Stimulated activated CD4-positive, alpha-beta T cell treated with anti-CD3 and anti-CD28 coated beads, Interleukin-15, amount 100 ng/mL, for 1 hour (primary cell): ENCODE data around the gene FBXO30.

ENCODE experiments used
- DNase-seq, 2 donors: peaks; one replicate each; pipeline ENCODE4 v3.0.0-alpha.2; 2020; ENCODE audit warnings: low read depth in 1 of 2, low spot score in 1 of 2

The FBXO30 gene

DNA sequence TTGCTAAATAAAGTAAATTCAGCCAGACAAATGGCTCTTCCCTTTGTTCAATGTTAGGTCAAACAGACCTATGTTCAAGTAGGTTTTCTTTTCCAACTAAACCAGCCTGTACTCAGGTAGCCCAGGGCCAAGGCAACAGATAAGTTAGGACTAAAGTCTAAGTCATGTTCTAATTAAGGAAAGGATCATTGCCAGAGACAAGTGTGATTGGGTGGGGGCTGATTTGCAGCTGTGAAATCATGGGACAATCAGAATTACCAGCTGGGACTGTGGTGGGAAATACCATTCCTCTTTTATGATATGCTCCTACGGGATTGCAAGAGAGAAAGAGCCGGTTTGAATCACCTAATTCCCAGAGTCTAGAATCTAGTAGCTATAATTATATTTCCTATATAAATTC, 4.2 kb upstream of the FBXO30 start:
- no peak for DNase-seq

DNA sequence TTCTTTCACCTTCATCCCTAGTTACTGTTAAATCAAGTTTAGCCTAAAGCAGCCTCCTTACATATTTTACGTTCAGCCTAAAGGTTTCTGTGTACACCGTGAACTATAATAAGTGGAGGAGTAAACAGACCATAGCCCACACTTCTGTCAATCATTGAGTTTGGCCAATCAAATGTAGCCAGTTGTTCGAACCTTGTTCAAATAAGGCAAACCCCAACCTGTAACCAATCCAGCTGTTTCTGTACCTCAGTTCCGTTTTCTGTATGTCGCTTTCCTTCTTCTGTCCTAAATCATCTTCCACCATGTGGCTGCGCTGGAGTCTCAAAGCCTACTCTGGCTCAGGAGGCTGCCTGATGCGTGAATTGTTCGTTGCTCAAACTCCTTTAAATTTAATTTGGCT, 1.8 kb upstream of the FBXO30 start:
- DNase-seq = no peak

DNA sequence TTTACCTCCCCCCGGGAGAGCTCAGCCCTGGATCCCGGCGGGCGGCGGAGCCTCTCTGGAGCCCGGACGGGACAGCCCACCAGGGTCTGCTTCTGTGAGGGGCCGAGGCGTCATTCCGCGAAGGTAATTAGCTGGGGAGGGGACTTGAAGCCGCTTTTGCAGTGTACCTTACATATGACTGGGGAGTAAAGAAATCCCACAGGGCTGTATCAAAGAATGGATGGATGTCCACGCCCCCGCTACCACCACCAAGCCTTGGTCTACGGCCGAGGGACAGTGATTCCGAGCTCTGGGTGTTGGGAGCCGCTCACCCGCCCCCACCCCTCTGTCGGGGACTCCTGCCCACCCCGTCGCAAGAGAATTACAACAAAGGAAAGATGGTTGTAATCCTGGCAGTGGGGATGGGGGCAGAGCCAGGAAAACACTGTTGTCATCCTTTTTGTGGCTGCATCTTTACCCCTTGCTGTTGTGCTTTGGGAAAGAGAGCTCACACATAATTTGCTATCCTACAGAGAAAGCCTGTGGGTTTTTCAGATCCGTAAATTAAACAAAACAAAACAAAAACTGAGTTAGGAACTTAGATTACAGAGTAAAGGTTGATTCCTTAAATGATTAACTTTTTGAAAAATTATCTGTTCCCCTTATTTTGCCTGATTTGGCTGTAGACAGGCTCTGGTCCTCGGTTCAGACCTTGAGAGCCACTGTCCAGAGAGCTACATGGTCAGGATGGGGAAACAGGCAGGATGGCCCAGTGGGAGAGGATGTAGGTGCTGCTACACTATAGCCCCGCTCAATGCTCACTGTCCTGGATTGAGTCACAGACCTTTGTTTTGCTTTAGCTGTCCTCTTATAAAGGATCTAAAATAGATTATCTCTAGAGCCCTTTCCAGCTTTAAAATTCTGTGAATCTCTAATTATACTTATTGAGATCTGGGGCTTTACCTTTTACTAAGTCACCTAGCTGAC, 997 bp upstream of the FBXO30 start:
- no peak for DNase-seq

DNA sequence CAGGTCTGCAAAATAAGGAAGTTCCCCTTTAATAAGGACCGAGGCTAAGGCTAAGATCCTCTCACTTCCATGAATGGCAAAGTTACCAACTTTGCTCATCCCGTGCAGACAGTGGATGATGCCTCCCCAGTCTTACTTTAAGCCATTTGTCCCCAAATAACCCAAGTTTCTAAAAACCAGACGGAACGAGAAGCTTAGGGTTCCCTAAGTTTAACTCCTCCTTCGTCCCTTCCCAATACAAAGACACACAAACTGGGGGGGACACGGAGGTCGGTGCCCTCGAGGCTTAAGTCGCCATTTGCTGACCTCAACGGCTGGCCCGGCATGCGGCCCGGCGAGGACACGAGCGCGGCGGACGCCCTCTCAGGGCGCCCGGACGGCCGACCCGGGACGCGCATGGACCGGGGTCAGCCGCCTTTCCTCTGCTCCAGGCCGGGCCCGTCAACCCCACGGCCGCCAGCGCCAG, 527 bp downstream of the FBXO30 start:
- no peak for DNase-seq

DNA sequence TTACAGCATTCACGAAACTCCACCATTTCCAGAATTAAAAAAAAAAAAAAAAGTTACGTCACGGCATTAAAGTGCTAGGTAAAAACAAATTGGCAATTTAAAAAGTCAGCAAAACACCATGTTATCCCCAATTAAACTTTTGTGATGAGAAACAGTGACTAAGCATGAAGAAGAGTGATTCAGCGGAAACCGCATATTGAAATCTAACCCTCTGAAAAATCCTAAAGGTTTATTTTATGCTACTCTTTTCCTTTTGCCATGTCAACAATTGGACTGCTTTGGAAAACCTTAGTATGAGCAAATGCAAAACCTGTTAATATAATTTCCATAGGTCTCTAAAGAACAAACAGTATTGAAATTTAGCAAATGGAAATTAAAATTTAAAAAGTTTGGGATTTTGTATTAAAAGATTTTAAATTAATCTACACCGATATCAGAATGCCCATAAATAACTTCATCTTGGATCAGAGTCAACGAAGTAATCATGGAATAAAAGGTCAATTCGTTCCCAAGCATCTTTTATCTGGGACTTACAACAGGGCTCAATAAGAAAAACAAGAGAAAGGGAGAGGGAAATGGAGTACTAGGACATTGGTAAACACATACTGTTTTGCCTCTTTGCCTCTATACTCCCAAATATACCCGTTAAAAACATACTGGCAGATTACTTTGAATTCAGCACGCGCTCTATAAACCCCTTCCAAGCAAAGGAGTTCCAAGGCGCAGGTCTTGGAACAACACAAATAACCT, 1.1 kb downstream of the FBXO30 start:
- no peak for DNase-seq

DNA sequence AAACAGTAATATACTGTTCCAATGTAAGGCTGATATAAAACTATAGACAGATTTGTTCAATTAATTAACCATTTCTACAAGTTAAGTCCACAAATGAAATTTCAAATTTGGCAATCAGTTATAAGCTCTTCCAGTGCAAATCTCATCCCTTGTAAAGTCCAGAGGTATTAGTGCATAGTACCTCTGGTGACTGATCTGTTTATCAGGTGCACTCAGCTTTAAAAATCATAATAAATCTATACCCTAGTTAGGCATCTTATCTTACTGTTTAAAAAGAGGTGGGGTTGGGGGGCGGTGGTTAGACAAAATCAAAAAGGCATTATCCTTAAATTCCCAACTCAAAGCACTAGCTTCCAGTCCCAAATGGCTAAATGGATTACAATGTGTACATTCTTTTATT, 2.9 kb downstream of the FBXO30 start:
- DNase-seq = no peak

DNA sequence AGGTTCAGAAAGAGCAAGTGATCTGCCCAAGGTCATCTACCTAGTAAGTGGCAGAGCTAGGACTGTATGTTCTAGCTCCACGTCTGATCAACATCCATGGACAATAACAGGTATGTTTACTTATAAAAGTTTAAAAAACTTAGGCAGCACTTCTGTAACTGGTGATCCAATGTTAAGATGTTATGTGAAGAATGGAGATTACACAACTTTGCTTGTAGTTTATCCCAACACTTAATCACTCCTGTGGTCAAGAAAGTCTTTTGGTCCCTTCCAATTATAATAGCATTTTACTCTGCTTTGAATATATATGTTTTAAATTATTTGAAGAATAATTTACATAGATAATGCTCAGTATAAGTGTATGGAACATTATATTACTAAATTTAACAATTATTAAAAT, 4.8 kb downstream of the FBXO30 start:
- DNase-seq = no peak

DNA sequence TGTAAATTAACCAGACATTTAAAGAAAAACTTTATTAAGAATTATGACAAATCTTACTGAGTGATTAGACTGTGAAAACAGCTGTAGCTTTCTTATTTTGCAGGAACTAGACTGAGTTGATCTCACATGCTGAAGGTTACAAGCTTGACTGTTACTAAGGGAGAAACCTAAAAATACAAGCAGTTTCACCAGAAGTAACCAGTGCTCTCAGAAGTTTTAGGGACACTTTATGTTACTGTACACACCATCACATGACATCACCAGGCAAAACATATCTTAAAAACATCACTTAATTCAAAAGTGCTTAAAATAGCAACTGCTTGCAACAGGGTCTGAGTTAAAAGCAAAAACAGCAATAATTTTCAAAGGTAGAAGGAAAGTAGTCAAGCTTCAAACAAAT, 5.4 kb downstream of the FBXO30 start:
- no peak for DNase-seq

DNA sequence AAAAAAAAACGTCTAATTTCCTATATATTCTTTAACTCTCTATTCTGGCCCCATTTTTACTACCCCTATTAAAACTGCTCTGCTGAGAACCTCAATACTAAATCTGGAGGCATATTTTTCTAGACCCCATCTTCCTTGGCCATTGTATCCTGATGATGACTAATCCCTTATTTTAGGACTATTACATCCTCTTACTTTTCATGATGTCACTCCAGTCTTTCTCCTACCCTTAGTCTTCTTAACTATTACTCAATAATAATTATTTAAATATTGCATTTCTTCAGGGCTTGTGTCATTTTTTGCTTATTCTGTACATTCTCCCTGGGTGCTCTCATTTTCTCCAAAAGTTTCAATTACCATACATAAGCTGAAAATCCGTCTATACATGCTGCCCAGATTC, 6.4 kb downstream of the FBXO30 start:
- no peak for DNase-seq

DNA sequence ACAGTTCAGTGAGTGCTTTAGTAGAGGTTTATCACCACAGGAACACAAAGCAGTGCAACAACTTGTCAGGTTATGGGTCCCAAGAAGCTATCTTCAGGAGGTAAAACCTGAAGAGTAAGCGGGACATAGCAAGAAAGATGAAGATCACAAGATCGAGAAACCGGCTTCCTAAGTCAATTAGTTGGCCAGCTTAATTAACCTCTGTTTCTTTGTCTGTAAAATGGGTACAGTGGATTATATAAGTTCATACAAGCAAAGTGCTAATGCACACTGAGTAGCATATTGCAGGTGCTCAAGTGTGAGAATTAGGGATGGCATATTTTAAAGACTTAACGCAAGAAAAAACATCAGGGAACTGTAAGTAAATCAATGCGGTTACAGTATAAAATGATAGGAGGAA, 12.5 kb downstream of the FBXO30 start:
- DNase-seq = no peak

DNA sequence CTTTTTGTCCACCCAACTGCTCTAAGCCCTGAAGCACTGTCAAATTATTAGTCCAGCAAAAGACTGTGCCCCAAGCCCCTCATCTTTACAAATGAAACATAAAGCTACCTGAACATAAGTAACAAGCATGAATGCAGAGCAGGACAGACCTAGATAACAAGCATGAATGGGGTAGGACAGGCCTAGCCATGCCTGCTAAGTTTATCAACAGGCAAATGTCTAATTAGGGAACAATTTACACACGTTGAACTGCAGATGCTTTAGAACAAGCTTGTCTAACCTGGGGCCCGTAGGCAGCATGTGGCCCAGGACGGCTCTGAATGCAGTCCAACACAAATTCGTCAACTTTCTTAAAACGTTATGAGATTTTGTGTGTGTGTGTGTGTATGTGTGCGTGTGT, 13.6 kb downstream of the FBXO30 start:
- no peak for DNase-seq

DNA sequence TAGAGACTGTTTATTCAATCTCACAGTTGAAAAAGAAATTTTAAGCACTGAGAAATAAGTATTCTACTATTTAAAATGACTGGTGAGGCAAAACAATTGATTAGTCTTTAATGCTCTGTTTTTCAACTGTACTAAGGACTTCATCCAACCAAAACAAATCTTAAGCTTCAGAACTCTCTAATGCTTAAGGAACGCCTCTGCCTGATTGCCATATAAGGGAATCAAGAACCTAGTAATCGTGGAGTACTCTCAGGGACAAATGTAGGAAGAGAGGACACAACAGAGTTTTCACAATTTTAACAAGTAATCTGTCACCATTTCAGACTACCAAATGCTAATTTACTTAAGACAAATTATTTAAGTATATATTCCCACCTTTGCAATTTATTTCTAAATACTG, 16.1 kb downstream of the FBXO30 start:
- no peak for DNase-seq

DNA sequence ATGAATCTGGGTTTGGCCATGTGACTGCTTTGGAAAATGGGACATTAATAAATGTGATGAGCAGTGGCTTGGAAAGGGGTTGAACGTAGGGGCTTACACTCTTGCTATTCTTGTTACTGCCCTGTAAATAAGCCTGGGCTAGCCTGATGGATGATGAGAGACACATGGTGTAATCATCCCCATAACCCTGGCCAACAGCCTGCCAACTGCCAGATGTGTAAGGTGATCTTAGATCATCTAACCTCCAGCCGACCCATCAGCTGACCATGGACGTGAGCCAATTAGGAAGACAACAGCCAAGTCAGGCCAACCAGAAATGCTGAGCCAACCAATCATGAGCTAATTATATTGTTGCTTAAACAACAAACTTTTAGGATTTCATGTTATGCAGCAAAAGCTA, 25.2 kb downstream of the FBXO30 start:
- DNase-seq = no peak

DNA sequence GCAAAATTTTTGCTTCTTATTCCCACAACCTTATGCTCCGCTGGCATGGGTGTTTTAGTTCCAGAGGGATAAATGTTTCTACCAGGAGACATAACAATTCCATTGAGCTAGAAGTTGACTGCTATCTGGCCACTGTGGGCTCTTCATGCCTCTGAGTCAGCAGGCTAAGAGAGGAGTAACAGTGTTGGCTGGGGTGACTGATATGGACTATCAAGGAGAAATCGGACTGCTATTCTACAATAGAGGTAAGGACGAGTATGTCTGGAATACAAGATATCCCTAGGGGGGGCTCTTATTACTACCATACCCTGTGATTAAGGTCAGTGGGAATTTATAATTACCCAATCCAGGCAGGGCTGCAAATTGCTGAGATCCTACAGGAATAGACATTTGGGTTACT, 26.9 kb downstream of the FBXO30 start:
- DNase-seq = no peak

DNA sequence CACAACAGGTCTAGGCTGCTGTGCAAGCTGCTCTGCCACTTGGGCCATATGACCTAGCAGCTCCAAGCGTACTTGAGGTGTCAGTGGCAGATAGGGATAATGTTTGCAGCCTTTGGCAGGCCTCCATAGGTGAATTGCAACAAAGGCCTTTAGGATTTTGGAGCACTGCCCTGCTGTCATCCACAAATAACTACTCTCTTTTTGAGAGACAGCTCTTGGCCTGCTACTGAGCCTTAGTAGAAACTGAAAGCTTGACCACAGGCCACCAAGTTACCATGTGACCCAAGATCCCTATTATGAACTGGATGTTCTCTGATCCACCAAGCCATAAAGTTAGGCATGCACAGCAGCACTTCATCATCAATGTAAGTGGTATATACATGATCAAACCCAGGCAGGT, 29.9 kb downstream of the FBXO30 start:
- DNase-seq = no peak

DNA sequence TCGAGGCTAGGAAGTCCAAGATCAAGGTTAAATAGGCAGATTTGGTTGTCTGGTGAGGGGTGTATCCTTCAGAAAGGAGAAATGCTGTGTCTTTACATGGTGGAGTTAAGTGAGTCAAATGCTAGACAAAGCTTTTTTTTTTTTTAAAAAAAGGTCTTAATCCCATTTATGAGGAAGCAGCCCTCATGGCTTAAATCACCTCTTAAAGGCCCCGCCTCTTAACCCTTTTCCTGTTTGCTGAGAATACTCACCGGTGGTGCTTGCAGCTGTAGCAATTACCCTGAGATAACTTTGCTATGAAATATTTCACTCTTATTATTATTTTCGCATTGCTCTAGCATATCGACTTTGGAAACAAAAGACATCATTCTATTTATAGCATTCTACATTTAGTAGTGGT, 30.8 kb downstream of the FBXO30 start:
- no peak for DNase-seq

DNA sequence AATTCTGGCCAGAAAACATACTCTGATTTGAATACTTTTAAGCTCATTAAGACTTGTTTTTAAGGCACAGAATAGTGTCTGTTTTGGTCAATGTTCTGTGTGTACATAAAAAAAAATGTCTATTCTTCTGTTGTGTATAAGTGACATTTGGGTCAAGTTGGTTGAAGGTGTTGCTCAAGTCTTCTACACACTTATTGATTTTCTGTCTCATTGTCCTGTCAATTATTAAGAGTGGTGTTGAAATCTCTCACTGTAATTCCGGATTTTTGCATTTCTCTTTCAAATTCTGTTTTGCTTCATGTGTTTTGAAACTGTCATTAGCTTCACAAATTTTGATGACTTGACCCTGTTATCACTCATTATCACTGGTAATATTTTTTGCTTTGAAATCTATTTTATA, 41.7 kb downstream of the FBXO30 start:
- DNase-seq = no peak

DNA sequence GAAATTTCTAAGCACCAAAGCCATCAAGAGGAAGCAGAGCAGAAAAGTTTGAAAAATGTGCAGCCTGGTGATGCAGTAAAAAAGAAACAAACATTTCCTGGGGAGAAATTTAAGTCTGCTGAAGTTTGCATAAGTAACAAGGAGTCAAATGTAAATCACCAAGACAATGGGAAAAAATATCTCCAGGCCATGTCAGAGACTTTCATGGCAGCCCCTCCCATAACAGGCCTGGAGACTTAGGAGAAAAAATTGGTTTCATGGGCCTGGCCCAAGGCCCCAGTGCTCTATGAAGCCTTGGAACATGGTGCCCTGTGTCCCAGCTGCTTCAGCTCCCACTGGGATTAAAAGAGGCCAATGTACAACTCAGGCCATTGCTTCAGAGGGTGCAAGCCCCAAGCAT, 49.1 kb downstream of the FBXO30 start:
- no peak for DNase-seq

DNA sequence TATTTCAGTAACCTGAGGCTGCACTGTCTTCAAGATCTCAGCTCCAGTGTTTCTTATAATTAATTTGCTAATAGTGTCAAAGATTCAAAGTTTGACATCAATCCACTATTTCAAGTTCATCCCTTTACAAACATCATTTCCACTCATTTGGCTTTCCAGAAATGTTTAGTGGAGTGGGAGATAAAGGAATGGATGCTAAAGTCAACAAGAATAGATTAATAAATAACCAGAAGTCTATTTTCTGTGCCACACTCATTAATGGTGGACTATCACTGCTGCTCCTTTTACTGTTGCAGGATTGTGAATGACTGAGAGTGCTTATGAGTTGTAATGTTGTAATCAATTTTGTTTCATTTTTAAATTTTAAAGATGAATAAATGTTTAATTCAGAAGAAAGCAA, 50.9 kb downstream of the FBXO30 start:
- DNase-seq = no peak

DNA sequence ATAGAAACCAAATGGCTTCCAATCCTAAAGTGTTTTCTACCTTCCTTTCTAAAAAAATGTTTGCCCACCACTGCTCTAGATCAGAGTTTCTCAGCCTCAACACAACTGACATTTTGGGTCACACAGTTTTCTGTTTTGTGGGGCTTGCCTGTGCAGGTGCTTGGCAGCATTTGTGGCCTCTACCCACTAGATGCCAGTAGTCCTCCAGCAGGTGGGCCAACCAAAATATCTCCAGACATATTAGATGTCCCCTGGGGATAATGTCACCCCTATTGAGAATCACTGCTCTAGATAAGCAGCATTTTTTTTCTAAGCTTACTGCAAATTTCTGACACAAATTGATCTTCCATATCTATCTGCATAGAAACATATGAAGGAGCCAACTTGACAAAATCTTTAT, 53.0 kb downstream of the FBXO30 start:
- DNase-seq = no peak

DNA sequence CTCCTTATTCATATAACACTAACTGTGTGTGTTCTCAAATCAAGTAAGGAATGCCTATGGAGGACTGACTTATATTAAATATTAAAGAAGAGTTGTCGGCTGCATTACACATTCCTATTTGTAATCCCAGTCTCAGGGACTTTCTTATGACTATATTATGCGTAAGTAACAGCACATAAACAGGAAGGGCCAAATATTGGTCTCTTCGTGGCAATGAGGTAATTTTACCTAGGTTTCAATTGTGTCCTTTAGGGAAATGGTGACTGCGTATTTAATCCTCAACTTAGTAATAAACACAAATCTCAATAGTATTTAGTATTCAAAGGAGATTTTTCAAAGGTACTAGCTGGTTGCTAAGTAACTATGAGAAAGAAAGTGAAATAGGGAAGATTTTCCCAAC, 56.5 kb downstream of the FBXO30 start:
- DNase-seq = no peak

DNA sequence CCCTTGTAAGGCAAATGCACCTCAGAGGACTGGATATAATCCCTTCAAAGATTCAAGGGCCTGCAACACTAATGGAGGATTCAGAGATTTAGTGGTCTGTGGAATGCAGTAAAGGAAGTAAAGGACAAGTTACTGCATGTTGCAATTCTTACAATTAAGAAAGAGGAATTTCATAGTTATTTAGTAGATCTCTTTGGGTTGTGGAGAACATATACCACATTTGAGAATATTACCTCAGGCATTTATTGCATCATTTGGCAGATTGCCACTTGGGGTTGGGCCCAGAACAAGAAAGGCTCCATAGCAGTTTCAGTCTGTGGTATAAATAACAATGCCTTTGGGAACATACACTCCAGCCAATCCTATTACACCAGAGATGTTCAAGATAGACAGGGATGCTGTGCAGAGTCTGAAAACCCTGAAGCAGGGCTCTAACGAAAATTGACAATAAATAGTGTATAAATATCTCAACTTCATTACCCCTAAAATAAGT, 58.4 kb downstream of the FBXO30 start:
- no peak for DNase-seq
